GM12878 (cell line): ENCODE measurements around the gene EVA1A. TPM values are rescaled to one million over a fixed set of nuclear protein-coding genes. Genes with fewer than 3 reads are reported as not detected.

Experiments used
- ATAC-seq: fragments of 200-7000 bp; cut with Tn5 transposase; 3 replicates; pipeline ENCODE4 v1.9.1; 2020; ENCODE audit warnings: mild to moderate bottlenecking, moderate library complexity
- BruUV-seq: library from RNA; stranded (reverse); fragments of 400-500 nt; replicated peaks from 2 replicates; lab custom pipeline; 2021; lab: Mats Ljungman, UMichigan
- CTCF ChIA-PET: fragments of 300-600 bp; sonication (Branson Sonifier 250); formaldehyde crosslinking; extraction: SDS; loops from one replicate; lab custom pipeline; 2021; ENCODE audit warnings: inconsistent platforms; lab: Yijun Ruan, JAX
- POLR2A ChIA-PET: fragments of 350-600 bp; formaldehyde crosslinking; extraction: SDS; loops from one replicate; lab custom pipeline; 2021; ENCODE audit warnings: inconsistent platforms; lab: Charles Lee
- RAD21 ChIA-PET: fragments of 300-600 bp; sonication (Branson Sonifier 250); formaldehyde crosslinking; loops from one replicate; lab custom pipeline; 2023; ENCODE audit warnings: antibody characterized with exemption; ENCODE audit not compliant: unreplicated experiment; lab: Charles Lee
- SMC1A ChIA-PET: fragments of 300-600 bp; sonication (Branson Sonifier 250); formaldehyde crosslinking; loops from one replicate; lab custom pipeline; 2023; ENCODE audit not compliant: unreplicated experiment, uncharacterized antibody; lab: Charles Lee
- DNase-seq: peaks from one replicate; pipeline ENCODE4 v3.0.0-alpha.2; 2011; ENCODE audit warnings: low read depth, low spot score
- FAIRE-seq: peaks from 3 replicates; lab custom pipeline; 2011; peaks lifted over from hg19 to GRCh38; lab: Jason Lieb, UNC
- H2AFZ ChIP-seq: 2 replicates; pipeline ENCODE4 v1.6.0; 2011; ENCODE audit warnings: low read depth, low read length, control low read depth; ENCODE audit not compliant: control insufficient read depth
- H3K27ac ChIP-seq: 2 replicates; pipeline ENCODE4 v1.5.1; 2011; ENCODE audit warnings: control low read depth; ENCODE audit not compliant: control insufficient read depth, insufficient read depth
- H3K27me3 ChIP-seq, 2 experiments: replicated peaks in 1 of 2; 2 replicates each; pipeline versions ENCODE4 v1.6.0 to v1.6.1; 2011; ENCODE audit warnings: low read length in 1 of 2; ENCODE audit not compliant: control insufficient read depth in 2 of 2, insufficient read depth in 2 of 2
- H3K36me3 ChIP-seq, 2 experiments: 2 replicates each; pipeline ENCODE4 v1.5.1; 2011; ENCODE audit warnings: low read length in 1 of 2; ENCODE audit not compliant: control insufficient read depth in 2 of 2, insufficient read depth in 2 of 2
- H3K4me1 ChIP-seq: 2 replicates; pipeline ENCODE4 v1.6.1; 2011; ENCODE audit warnings: mild to moderate bottlenecking, low read length, moderate library complexity, mixed read lengths; ENCODE audit not compliant: control insufficient read depth, insufficient read depth
- H3K4me2 ChIP-seq: 2 replicates; pipeline ENCODE4 v1.6.0; 2011; ENCODE audit warnings: control low read depth; ENCODE audit not compliant: control insufficient read depth, insufficient read depth
- H3K4me3 ChIP-seq: fragments of 200-600 bp; sonication (generic); 2 replicates; pipeline ENCODE4 v1.5.1; 2016
- H3K79me2 ChIP-seq: 2 replicates; pipeline ENCODE4 v1.6.0; 2011; ENCODE audit warnings: low read length; ENCODE audit not compliant: control insufficient read depth, insufficient read depth
- H3K9ac ChIP-seq: 2 replicates; pipeline ENCODE4 v1.8.0; 2011; ENCODE audit warnings: low read length, control low read depth, mixed read lengths; ENCODE audit not compliant: control insufficient read depth, insufficient read depth
- H3K9me3 ChIP-seq: replicated peaks from 3 replicates; pipeline ENCODE4 v1.5.1; 2011; ENCODE audit warnings: mild to moderate bottlenecking, low read length; ENCODE audit not compliant: control insufficient read depth, insufficient read depth
- H4K20me1 ChIP-seq: 2 replicates; pipeline ENCODE4 v1.6.0; 2011; ENCODE audit not compliant: control insufficient read depth, insufficient read depth
- ATF3 ChIP-seq: IDR thresholded peaks from 2 replicates; pipeline ENCODE4 v1.6.1; 2011; ENCODE audit warnings: low read depth, mild to moderate bottlenecking, low read length, moderate library complexity, borderline replicate concordance; ENCODE audit errors: extremely low read depth
- EP300 ChIP-seq, 2 experiments: fragments of 150-350 bp in 1 of 2; IDR thresholded peaks; 2 replicates each; pipeline ENCODE4 v1.6.1; 2011 to 2012; ENCODE audit warnings: low read depth in 2 of 2, low read length in 2 of 2, borderline replicate concordance in 1 of 2, improper control_type of control experiment in 1 of 2, inconsistent platforms in 1 of 2; ENCODE audit not compliant: control insufficient read depth in 1 of 2
- NKRF ChIP-seq: fragments of 450-650 bp; conservative IDR thresholded peaks from 2 replicates; pipeline ENCODE4 v1.6.1; 2017; ENCODE audit warnings: mild to moderate bottlenecking, moderate library complexity
- NR2C1 ChIP-seq: fragments of 450-650 bp; IDR thresholded peaks from 2 replicates; pipeline ENCODE4 v1.6.1; 2017; ENCODE audit warnings: antibody characterized with exemption, mild to moderate bottlenecking, moderate library complexity
- PKNOX1 ChIP-seq: fragments of 450-650 bp; IDR thresholded peaks from 2 replicates; pipeline ENCODE4 v1.6.1; 2016; ENCODE audit warnings: mild to moderate bottlenecking
- SMAD1 ChIP-seq: fragments of 450-650 bp; IDR thresholded peaks from 2 replicates; pipeline ENCODE4 v1.6.1; 2018; ENCODE audit warnings: mild to moderate bottlenecking, low read depth; ENCODE audit not compliant: partially characterized antibody
- STAT1 ChIP-seq: fragments of 450-650 bp; conservative IDR thresholded peaks from 2 replicates; pipeline ENCODE4 v1.6.1; 2014; ENCODE audit warnings: antibody characterized with exemption, mild to moderate bottlenecking
- SUZ12 ChIP-seq: fragments of 200-600 bp; sonication (generic); IDR thresholded peaks from one replicate; pipeline ENCODE4 v1.6.1; 2018; ENCODE audit warnings: antibody characterized with exemption, mild to moderate bottlenecking; ENCODE audit not compliant: unreplicated experiment
- TAF1 ChIP-seq: IDR thresholded peaks from 2 replicates; pipeline ENCODE4 v1.6.1; 2011; ENCODE audit warnings: mild to moderate bottlenecking, low read depth, low read length, borderline replicate concordance
- TCF12 ChIP-seq: IDR thresholded peaks from 2 replicates; pipeline ENCODE4 v1.6.1; 2011; ENCODE audit warnings: low read depth, mild to moderate bottlenecking, low read length
- YY1 ChIP-seq: IDR thresholded peaks from 2 replicates; pipeline ENCODE4 v1.6.1; 2011; ENCODE audit warnings: low read depth, mild to moderate bottlenecking, low read length
- ZNF274 ChIP-seq: IDR thresholded peaks from one replicate; pipeline ENCODE4 v1.8.0; 2011; ENCODE audit not compliant: insufficient read length, insufficient read depth
- ZNF687 ChIP-seq: fragments of 450-650 bp; IDR thresholded peaks from 2 replicates; pipeline ENCODE4 v1.6.1; 2017; ENCODE audit warnings: mild to moderate bottlenecking, moderate library complexity
- ZSCAN29 ChIP-seq: fragments of 450-650 bp; IDR thresholded peaks from 2 replicates; pipeline ENCODE4 v1.6.1; 2017; ENCODE audit warnings: mild to moderate bottlenecking, moderate library complexity
- ZZZ3 ChIP-seq: IDR thresholded peaks from 2 replicates; pipeline ENCODE4 v1.6.1; 2011; ENCODE audit warnings: low read depth; ENCODE audit not compliant: control insufficient read depth, insufficient read length
- WGBS: methylation state at CpG from one replicate; pipeline ENCODE4 v1.1.6; 2016; ENCODE audit warnings: low lambda C conversion rate; ENCODE audit not compliant: insufficient replicate concordance, insufficient coverage; ENCODE audit errors: missing lambda C conversion rate; 5-methylcytosine and 5-hydroxymethylcytosine counted together
- in situ Hi-C: fragments of 300-500 bp; cut with MboI; formaldehyde crosslinking; loops from 9 replicates; pipeline ENCODE4 v1.14.3; 2018; ENCODE audit warnings: mixed read lengths
- intact Hi-C: fragments of 100-400 bp; cut with micrococcal nuclease; formaldehyde crosslinking; loops from one replicate; pipeline ENCODE4 v1.14.2; 2022; ENCODE audit not compliant: unreplicated experiment
- polyA plus RNA-seq, 11 experiments: library from polyadenylated mRNA; depleted of rRNA in 4 of 11; unstranded in 6 of 11; stranded (reverse) in 5 of 11; fragments of >200 nt; fragmentation: Nextera tagmentation in 4 of 11; fragmentation: Illumina TruSeq in 1 of 11; extraction: Ambion mirVana in 4 of 11; extraction: Trizol in 1 of 11; gene quantifications; 1 replicate in 1 of 11; 2 replicates in 10 of 11; pipeline versions ENCODE4 v1.2.1 to v1.2.3, GENCODE V29; 2011 to 2016; ENCODE audit warnings: inconsistent platforms in 2 of 11, missing spikeins in 2 of 11, low read depth in 1 of 11
- total RNA-seq, 4 experiments: library from RNA; depleted of rRNA in 3 of 4; stranded (reverse); fragments of >200 nt in 3 of 4; fragmentation: Illumina TruSeq in 1 of 4; extraction: Trizol in 1 of 4; gene quantifications; 2 replicates each; pipeline versions ENCODE4 v1.2.1 to v1.2.3, GENCODE V29; 2013 to 2021

EVA1A gene
- total and polyA plus RNA-seq, 10 of the 15 experiments (the other 5 are each of a cell fraction or from before 2014, with no cell fraction given) = 0.13 to 1.0 (median 0.34) TPM; not detected in 5

- no TSS peak for BruUV-seq
- CTCF ChIA-PET = interaction anchor here (0.7 to 11.5 kb wide), 5 partner anchors 8 to 148 kb away, joined by 3 to 127 read pairs (median 3); no protein-coding TSS in a partner anchor
- no peak for FAIRE-seq
- no peaks in the 10 kb centered on the region; the same call in 1 of the 3 replicates for H3K9me3 ChIP-seq
- H3K27me3 ChIP-seq = no peaks in the 10 kb centered on the region
- intact Hi-C loops = no loop called here
- no peak overlapping the region for H2AFZ ChIP-seq
- in situ Hi-C loops = no loop called here
- WGBS = 94% methylated on average over 2 of the region's 2 CpGs
- no peak overlapping the region for H3K27ac ChIP-seq
- no peaks in the 10 kb centered on the region for H3K36me3 ChIP-seq
- no peaks in the 10 kb centered on the region for H3K4me1 ChIP-seq
- no peaks in the 10 kb centered on the region for H4K20me1 ChIP-seq
- no peak for ATAC-seq
- no peaks in the 10 kb centered on the region for H3K79me2 ChIP-seq
- H3K9ac ChIP-seq = no peak overlapping the region
- SMC1A ChIA-PET = interaction anchor here (0.9 to 11.4 kb wide), 8 partner anchors 11 to 261 kb away, joined by 3 to 183 read pairs (median 4); no protein-coding TSS in a partner anchor
- no peak overlapping the region for H3K4me2 ChIP-seq
- TF ChIP-seq PKNOX1 (no peak), SMAD1 (no peak), EP300 (IDR thresholded peaks at IDR 0.05; ENCODE audit: borderline replicate concordance in 1 of 2, control insufficient read depth in 1 of 2, low read depth in 2 of 2, low read length in 2 of 2) (no peak), NR2C1 (no peak), YY1 (no peak), ZNF274 (no peak), TCF12 (no peak), STAT1 (no peak), NKRF (no peak), ZSCAN29 (no peak), SUZ12 (no peak), ZNF687 (no peak), ZZZ3 (no peak), TAF1 (no peak), ATF3 (no peak)
- POLR2A ChIA-PET = interaction anchor here (0.8 to 1.6 kb wide), 2 partner anchors 27 to 116 kb away, joined by 4 read pairs; no protein-coding TSS in a partner anchor
- DNase-seq = no peak
- no peak overlapping the region for H3K4me3 ChIP-seq
- RAD21 ChIA-PET = interaction anchor here (1.0 to 3.9 kb wide), 3 partner anchors 8 to 262 kb away, joined by 3 to 42 read pairs (median 4); partner anchors contain the start of gene TACR1
Observed at GRCh38 chr2:75460630-75461029, 100.1 kb downstream of the EVA1A start.
